ENCODE measurements around the gene CBY3. TPM values are rescaled to one million over a fixed set of nuclear protein-coding genes. Genes with fewer than 3 reads are reported as not detected.
A peak's percentile ranks its signal among the peaks of the same experiment; 100 is the strongest.

The CBY3 gene
- total and polyA plus RNA-seq, 2 donors (not counting 1 experiment from before 2014, with no cell fraction given): 0.13 to 0.37 TPM

DNA sequence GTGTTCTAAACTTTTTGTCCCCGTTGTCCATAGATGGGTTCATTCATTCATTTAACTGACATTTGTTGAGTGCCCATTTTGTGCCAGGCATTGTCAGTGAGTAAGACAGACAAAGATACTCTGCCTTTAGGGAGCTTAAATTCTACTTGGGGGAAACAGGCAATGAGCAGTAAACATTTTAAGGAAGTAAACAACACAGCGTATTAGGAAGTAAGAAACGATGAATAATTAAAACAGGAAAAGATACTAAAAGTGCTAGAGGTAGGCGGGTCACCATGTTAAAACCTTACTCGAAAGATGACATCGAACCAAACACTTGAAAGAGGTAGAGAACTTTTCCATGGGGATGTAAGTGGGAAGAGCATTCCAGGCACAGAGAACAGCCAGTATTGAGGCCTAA is 46.3 kb upstream of the CBY3 start:
- no peak overlapping the region for H3K9ac ChIP-seq (ENCODE audit: low read length)
- TF ChIP-seq, protein P1, sequence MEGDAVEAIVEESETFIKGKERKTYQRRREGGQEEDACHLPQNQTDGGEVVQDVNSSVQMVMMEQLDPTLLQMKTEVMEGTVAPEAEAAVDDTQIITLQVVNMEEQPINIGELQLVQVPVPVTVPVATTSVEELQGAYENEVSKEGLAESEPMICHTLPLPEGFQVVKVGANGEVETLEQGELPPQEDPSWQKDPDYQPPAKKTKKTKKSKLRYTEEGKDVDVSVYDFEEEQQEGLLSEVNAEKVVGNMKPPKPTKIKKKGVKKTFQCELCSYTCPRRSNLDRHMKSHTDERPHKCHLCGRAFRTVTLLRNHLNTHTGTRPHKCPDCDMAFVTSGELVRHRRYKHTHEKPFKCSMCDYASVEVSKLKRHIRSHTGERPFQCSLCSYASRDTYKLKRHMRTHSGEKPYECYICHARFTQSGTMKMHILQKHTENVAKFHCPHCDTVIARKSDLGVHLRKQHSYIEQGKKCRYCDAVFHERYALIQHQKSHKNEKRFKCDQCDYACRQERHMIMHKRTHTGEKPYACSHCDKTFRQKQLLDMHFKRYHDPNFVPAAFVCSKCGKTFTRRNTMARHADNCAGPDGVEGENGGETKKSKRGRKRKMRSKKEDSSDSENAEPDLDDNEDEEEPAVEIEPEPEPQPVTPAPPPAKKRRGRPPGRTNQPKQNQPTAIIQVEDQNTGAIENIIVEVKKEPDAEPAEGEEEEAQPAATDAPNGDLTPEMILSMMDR (IDR thresholded peaks at IDR 0.05): no peak
- no peak overlapping the region for H3K4me3 ChIP-seq (ENCODE audit: control extremely low read depth in 1 of 5, extremely low read depth in 1 of 5, insufficient read depth in 1 of 5, low read depth in 2 of 5, low read length in 4 of 5)
- no peaks in the 10 kb centered on the region for H3K9me3 ChIP-seq (ENCODE audit: control extremely low read depth in 1 of 3, control insufficient read depth in 2 of 3, insufficient read depth in 1 of 3, low read length in 2 of 3)
- no peak overlapping the region for H3K27ac Mint-ChIP-seq
- H3K9me3 Mint-ChIP-seq (ENCODE audit: insufficient read depth): no peaks in the 10 kb centered on the region
- H4K20me1 ChIP-seq (ENCODE audit: control insufficient read depth, insufficient read depth, low read length, poor library complexity, severe bottlenecking): no peaks in the 10 kb centered on the region
- intact Hi-C loops (cut with micrococcal nuclease): no loop called here
- peak overlapping the region in 1 of 2 donors; percentile 20 for H3K27ac ChIP-seq (ENCODE audit: low read length in 2 of 2)
- peaks cover 14% of the 10 kb centered on the region for H3K4me1 Mint-ChIP-seq
- POLR2A ChIA-PET: no interaction called here
- peaks cover 0 to 70% of the 10 kb centered on the region in 2 experiments for H3K36me3 ChIP-seq (replicated peaks in 1 of 2; ENCODE audit: control extremely low read depth in 1 of 2, control insufficient read depth in 1 of 2, extremely low read depth in 1 of 2, insufficient read depth in 2 of 2, low read length in 1 of 2)
- 100% methylated on average over 4 of the region's 6 CpGs for WGBS (ENCODE audit: insufficient coverage)
- H3K4me1 ChIP-seq (ENCODE audit: control insufficient read depth in 2 of 2, insufficient read depth in 2 of 2, low read length in 2 of 2): peaks cover 6% of the 10 kb centered on the region in 2 donors
- CTCF ChIA-PET: no interaction called here
- no peaks in the 10 kb centered on the region for H3K27me3 Mint-ChIP-seq
- no peak overlapping the region for H3K4me2 ChIP-seq (replicated peaks; ENCODE audit: low read depth, low read length, poor library complexity, severe bottlenecking)
- ATAC-seq (ENCODE audit: low read depth): no peak
- DNase-seq: no peak
- H3K4me3 Mint-ChIP-seq: no peak overlapping the region
- H3K79me2 ChIP-seq (ENCODE audit: control insufficient read depth, insufficient read depth, low read length): peaks cover 4% of the 10 kb centered on the region
- H2AFZ ChIP-seq (ENCODE audit: insufficient read depth, low read depth, low read length, poor library complexity, severe bottlenecking): no peak overlapping the region
- H3K27me3 ChIP-seq (replicated peaks in 1 of 4; ENCODE audit: control extremely low read depth in 1 of 4, control insufficient read depth in 3 of 4, insufficient read depth in 4 of 4, low read length in 3 of 4): no peaks in the 10 kb centered on the region

DNA sequence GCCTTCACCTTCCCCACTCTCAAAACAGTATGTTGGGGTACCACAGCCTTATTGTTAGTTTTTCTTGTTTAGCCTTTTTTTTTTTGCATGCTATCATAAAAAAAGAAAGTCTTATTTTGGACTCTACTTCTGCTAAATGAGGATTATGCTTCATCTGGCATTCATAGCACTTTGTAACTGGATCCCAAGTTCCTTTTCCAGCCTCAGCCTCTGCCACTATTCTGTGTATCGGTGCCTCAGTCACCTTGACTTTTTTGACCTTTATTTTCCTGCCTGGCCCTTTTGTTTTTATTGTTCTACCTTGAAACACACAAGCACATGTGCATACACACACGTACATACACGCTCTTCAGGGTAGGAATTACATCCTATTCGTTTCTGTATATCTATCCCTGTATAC is 43.3 kb upstream of the CBY3 start:
- Histone ChIP-seq H3K9ac (ENCODE audit: low read length) (no peak overlapping the region), H4K20me1 (ENCODE audit: control insufficient read depth, insufficient read depth, low read length, poor library complexity, severe bottlenecking) (no peaks in the 10 kb centered on the region), H3K79me2 (ENCODE audit: control insufficient read depth, insufficient read depth, low read length) (peaks cover 14% of the 10 kb centered on the region), H3K27me3 (replicated peaks in 1 of 4; ENCODE audit: control extremely low read depth in 1 of 4, control insufficient read depth in 3 of 4, insufficient read depth in 4 of 4, low read length in 3 of 4) (no peaks in the 10 kb centered on the region), H3K4me3 (ENCODE audit: control extremely low read depth in 1 of 5, extremely low read depth in 1 of 5, insufficient read depth in 1 of 5, low read depth in 2 of 5, low read length in 4 of 5) (no peak overlapping the region), H3K4me1 (ENCODE audit: control insufficient read depth in 2 of 2, insufficient read depth in 2 of 2, low read length in 2 of 2) (no peaks in the 10 kb centered on the region), H3K36me3 (replicated peaks in 1 of 2; ENCODE audit: control extremely low read depth in 1 of 2, control insufficient read depth in 1 of 2, extremely low read depth in 1 of 2, insufficient read depth in 2 of 2, low read length in 1 of 2) (peaks cover 0 to 85% of the 10 kb centered on the region in 2 experiments), H3K4me2 (replicated peaks; ENCODE audit: low read depth, low read length, poor library complexity, severe bottlenecking) (no peak overlapping the region), H2AFZ (ENCODE audit: insufficient read depth, low read depth, low read length, poor library complexity, severe bottlenecking) (no peak overlapping the region), H3K27ac (ENCODE audit: low read length in 2 of 2) (no peak overlapping the region), H3K9me3 (ENCODE audit: control extremely low read depth in 1 of 3, control insufficient read depth in 2 of 3, insufficient read depth in 1 of 3, low read length in 2 of 3) (no peaks in the 10 kb centered on the region)
- CTCF ChIA-PET: no interaction called here
- intact Hi-C loops (cut with micrococcal nuclease): no loop called here
- TF ChIP-seq, protein P1 (IDR thresholded peaks at IDR 0.05): no peak
- no peak for TF ChIP-seq EZH2 (IDR thresholded peaks at IDR 0.05; ENCODE audit: borderline replicate concordance, insufficient read depth, low read depth, low read length, poor library complexity, severe bottlenecking)
- Mint-ChIP-seq H3K4me1 (peaks cover 5% of the 10 kb centered on the region), H3K4me3 (no peak overlapping the region), H3K9me3 (ENCODE audit: insufficient read depth) (no peaks in the 10 kb centered on the region), H3K27me3 (no peaks in the 10 kb centered on the region), H3K27ac (no peak overlapping the region)
- no peak for ATAC-seq (ENCODE audit: low read depth)
- no peak for DNase-seq
- POLR2A ChIA-PET: no interaction called here
- 100% methylated on average over 1 of the region's 4 CpGs for WGBS (ENCODE audit: insufficient coverage)
